Smooth muscle cell (in vitro differentiated cells): ENCODE results near the gene RCSD1. TPM values are rescaled to one million over a fixed set of nuclear protein-coding genes. Genes with fewer than 3 reads are reported as not detected.

Experiments
- DNase-seq: peaks from one replicate; lab custom pipeline; 2025; ENCODE audit not compliant: unreplicated experiment; lab: John Stamatoyannopoulos, UW
- H2AFZ ChIP-seq: fragments of 200-600 bp; sonication (generic); 2 replicates; pipeline ENCODE4 v1.6.0; 2016; ENCODE audit warnings: antibody characterized with exemption, low read depth, mild to moderate bottlenecking
- H3F3A ChIP-seq: fragments of 200-600 bp; sonication (generic); 2 replicates; pipeline ENCODE4 v1.6.0; 2017; ENCODE audit warnings: antibody characterized with exemption, low read depth
- H3K27ac ChIP-seq: fragments of 200-600 bp; sonication (generic); 2 replicates; pipeline ENCODE4 v1.5.1; 2016; ENCODE audit warnings: low read depth, mild to moderate bottlenecking
- H3K27me3 ChIP-seq: fragments of 200-600 bp; sonication (generic); 2 replicates; pipeline ENCODE4 v1.6.1; 2016; ENCODE audit warnings: low read depth, mild to moderate bottlenecking
- H3K36me3 ChIP-seq: fragments of 200-600 bp; sonication (generic); 2 replicates; pipeline ENCODE4 v1.5.1; 2016; ENCODE audit warnings: low read depth
- H3K4me1 ChIP-seq: fragments of 200-600 bp; sonication (generic); 2 replicates; pipeline ENCODE4 v1.5.1; 2016; ENCODE audit warnings: low read depth
- H3K4me2 ChIP-seq: fragments of 200-600 bp; sonication (generic); 2 replicates; pipeline ENCODE4 v1.6.0; 2016; ENCODE audit warnings: mild to moderate bottlenecking
- H3K4me3 ChIP-seq: fragments of 200-600 bp; sonication (generic); 2 replicates; pipeline ENCODE4 v1.5.1; 2016; ENCODE audit warnings: mild to moderate bottlenecking
- H3K79me2 ChIP-seq: fragments of 200-600 bp; sonication (generic); 2 replicates; pipeline ENCODE4 v1.6.0; 2016; ENCODE audit warnings: low read depth, mild to moderate bottlenecking
- H3K9ac ChIP-seq: fragments of 200-600 bp; sonication (generic); 2 replicates; pipeline ENCODE4 v1.6.0; 2016; ENCODE audit warnings: low read depth
- H3K9me3 ChIP-seq: fragments of 200-600 bp; sonication (generic); replicated peaks from 2 replicates; pipeline ENCODE4 v1.5.1; 2016; ENCODE audit warnings: low read depth
- H4K20me1 ChIP-seq: fragments of 200-600 bp; sonication (generic); 2 replicates; pipeline ENCODE4 v1.6.0; 2016; ENCODE audit warnings: low read depth
- CTCF ChIP-seq: fragments of 200-600 bp; sonication (generic); IDR thresholded peaks from 2 replicates; pipeline ENCODE4 v1.5.1; 2017; ENCODE audit warnings: borderline replicate concordance, mild to moderate bottlenecking, antibody characterized with exemption; ENCODE audit not compliant: insufficient read depth, poor library complexity, severe bottlenecking
- WGBS: methylation state at CpG from one replicate; pipeline ENCODE4 v1.1.7; 2016; ENCODE audit warnings: low lambda C conversion rate; 5-methylcytosine and 5-hydroxymethylcytosine counted together
- polyA plus RNA-seq: library from polyadenylated mRNA; unstranded; fragments of >200 nt; fragmentation: Nextera tagmentation; extraction: Ambion mirVana; gene quantifications from 2 replicates; pipeline ENCODE4 v1.2.1, GENCODE V29; 2016
- total RNA-seq: library from RNA; depleted of rRNA; stranded (reverse); fragments of >200 nt; gene quantifications from 2 replicates; pipeline ENCODE4 v1.2.3, GENCODE V29; 2014

The RCSD1 gene
- total and polyA plus RNA-seq, 2 experiments from 2014 or later: 0.40 TPM; not detected in 1

- no peaks in the 10 kb centered on the region for H3F3A ChIP-seq
- H3K9me3 ChIP-seq: no peaks in the 10 kb centered on the region
- H3K27me3 ChIP-seq: no peaks in the 10 kb centered on the region
- no peaks in the 10 kb centered on the region for H3K4me1 ChIP-seq
- H3K9ac ChIP-seq: no peak overlapping the region
- no peak overlapping the region for H2AFZ ChIP-seq
- H3K4me2 ChIP-seq: no peak overlapping the region
- 54% methylated on average over 3 of the region's 3 CpGs for WGBS
- H3K79me2 ChIP-seq: no peaks in the 10 kb centered on the region
- H3K27ac ChIP-seq: no peak overlapping the region
- no peak overlapping the region for H3K4me3 ChIP-seq
- DNase-seq: no peak
- no peaks in the 10 kb centered on the region for H4K20me1 ChIP-seq
- H3K36me3 ChIP-seq: no peaks in the 10 kb centered on the region
- TF ChIP-seq CTCF: no peak
Observed at GRCh38 chr1:167645140-167645541, 15.1 kb downstream of the RCSD1 start.

- H3K27me3 ChIP-seq: no peaks in the 10 kb centered on the region
- H3K4me3 ChIP-seq: no peak overlapping the region
- H4K20me1 ChIP-seq: no peaks in the 10 kb centered on the region
- H3K4me2 ChIP-seq: no peak overlapping the region
- DNase-seq: no peak
- H3F3A ChIP-seq: no peaks in the 10 kb centered on the region
- H3K36me3 ChIP-seq: no peaks in the 10 kb centered on the region
- H3K27ac ChIP-seq: no peak overlapping the region
- no peak overlapping the region for H3K9ac ChIP-seq
- no peaks in the 10 kb centered on the region for H3K79me2 ChIP-seq
- 90% methylated on average over 15 of the region's 15 CpGs for WGBS
- H2AFZ ChIP-seq: no peak overlapping the region
- H3K9me3 ChIP-seq: no peaks in the 10 kb centered on the region
- H3K4me1 ChIP-seq: no peaks in the 10 kb centered on the region
- no peak for TF ChIP-seq CTCF
Observed at GRCh38 chr1:167645625-167646414, 15.8 kb downstream of the RCSD1 start.

- no peaks in the 10 kb centered on the region for H4K20me1 ChIP-seq
- no peaks in the 10 kb centered on the region for H3K36me3 ChIP-seq
- H3K9ac ChIP-seq: no peak overlapping the region
- H3K27me3 ChIP-seq: no peaks in the 10 kb centered on the region
- DNase-seq: no peak
- no peak overlapping the region for H2AFZ ChIP-seq
- H3K4me2 ChIP-seq: no peak overlapping the region
- no peak overlapping the region for H3K4me3 ChIP-seq
- no peak overlapping the region for H3K27ac ChIP-seq
- no peaks in the 10 kb centered on the region for H3K4me1 ChIP-seq
- TF ChIP-seq CTCF: no peak
- 94% methylated on average over 5 of the region's 5 CpGs for WGBS
- H3K9me3 ChIP-seq: no peaks in the 10 kb centered on the region
- H3F3A ChIP-seq: no peaks in the 10 kb centered on the region
- H3K79me2 ChIP-seq: no peaks in the 10 kb centered on the region
Observed at GRCh38 chr1:167648252-167648849, 18.3 kb downstream of the RCSD1 start.
